H9 (cell line): ENCODE data around the gene ARPP21. TPM values are rescaled to one million over a fixed set of nuclear protein-coding genes. Genes with fewer than 3 reads are reported as not detected.

Source experiments
- DNase-seq: peaks from one replicate; pipeline ENCODE4 v3.0.0-alpha.2; 2017
- H2AFZ ChIP-seq: one replicate; pipeline ENCODE4 v1.6.1; 2013; ENCODE audit warnings: mild to moderate bottlenecking, low read length, control low read depth, moderate library complexity
- H2AK5ac ChIP-seq: 2 replicates; pipeline ENCODE4 v1.6.1; 2013; ENCODE audit warnings: low read length, control low read depth, mixed read lengths; ENCODE audit not compliant: insufficient read length
- H2BK120ac ChIP-seq: one replicate; pipeline ENCODE4 v1.6.1; 2013; ENCODE audit warnings: low read depth, mild to moderate bottlenecking, low read length, control low read depth, inconsistent platforms; ENCODE audit not compliant: poor library complexity, severe bottlenecking
- H2BK12ac ChIP-seq: 2 replicates; pipeline ENCODE4 v1.6.1; 2013; ENCODE audit warnings: low read length, control low read depth, mixed read lengths, low read depth; ENCODE audit not compliant: insufficient read length
- H2BK15ac ChIP-seq: 2 replicates; pipeline ENCODE4 v1.6.1; 2013; ENCODE audit warnings: low read depth, low read length, control low read depth
- H2BK20ac ChIP-seq: one replicate; pipeline ENCODE4 v1.6.1; 2013; ENCODE audit warnings: low read depth, mild to moderate bottlenecking, low read length, control low read depth, inconsistent platforms; ENCODE audit not compliant: poor library complexity, severe bottlenecking
- H2BK5ac ChIP-seq: 2 replicates; pipeline ENCODE4 v1.6.1; 2013; ENCODE audit warnings: low read length, control low read depth, mixed read lengths; ENCODE audit not compliant: insufficient read length
- H3K14ac ChIP-seq: 2 replicates; pipeline ENCODE4 v1.6.1; 2013; ENCODE audit warnings: low read length, control low read depth; ENCODE audit not compliant: insufficient read depth
- H3K18ac ChIP-seq: 2 replicates; pipeline ENCODE4 v1.6.1; 2013; ENCODE audit warnings: low read depth, mild to moderate bottlenecking, mixed read lengths, low read length, control low read depth; ENCODE audit not compliant: insufficient read length
- H3K23ac ChIP-seq: 2 replicates; pipeline ENCODE4 v1.6.1; 2013; ENCODE audit warnings: low read length, control low read depth, mixed read lengths, low read depth; ENCODE audit not compliant: insufficient read length
- H3K23me2 ChIP-seq: 2 replicates; pipeline ENCODE4 v1.6.1; 2013; ENCODE audit warnings: low read depth, mild to moderate bottlenecking, mixed read lengths, low read length, control low read depth; ENCODE audit not compliant: insufficient read length, poor library complexity, severe bottlenecking
- H3K27ac ChIP-seq: 2 replicates; pipeline ENCODE4 v1.5.1; 2013; ENCODE audit warnings: low read length, control low read depth, mixed read lengths, low read depth; ENCODE audit not compliant: insufficient read length
- H3K27me3 ChIP-seq: 2 replicates; pipeline ENCODE4 v1.6.1; 2013; ENCODE audit warnings: low read length, control low read depth, inconsistent platforms; ENCODE audit not compliant: insufficient read depth
- H3K4ac ChIP-seq: 2 replicates; pipeline ENCODE4 v1.6.1; 2013; ENCODE audit warnings: low read depth, mild to moderate bottlenecking, control low read depth, inconsistent platforms, low read length, moderate library complexity
- H3K4me1 ChIP-seq: 2 replicates; pipeline ENCODE4 v1.6.1; 2013; ENCODE audit warnings: low read length, control low read depth, inconsistent platforms; ENCODE audit not compliant: insufficient read depth
- H3K4me2 ChIP-seq: 2 replicates; pipeline ENCODE4 v1.6.1; 2013; ENCODE audit warnings: low read length, control low read depth, mixed read lengths; ENCODE audit not compliant: insufficient read length, insufficient read depth
- H3K56ac ChIP-seq: 2 replicates; pipeline ENCODE4 v1.6.1; 2013; ENCODE audit warnings: low read depth, mild to moderate bottlenecking, mixed read lengths, low read length, control low read depth; ENCODE audit not compliant: insufficient read length
- H3K79me1 ChIP-seq: 2 replicates; pipeline ENCODE4 v1.6.1; 2013; ENCODE audit warnings: low read depth, mild to moderate bottlenecking, moderate library complexity, low read length, control low read depth, inconsistent platforms; ENCODE audit not compliant: insufficient read depth, poor library complexity, severe bottlenecking
- H3K79me2 ChIP-seq: 2 replicates; pipeline ENCODE4 v1.6.1; 2013; ENCODE audit warnings: low read length, control low read depth, inconsistent platforms; ENCODE audit not compliant: insufficient read depth
- H3K9ac ChIP-seq: 2 replicates; pipeline ENCODE4 v1.6.1; 2013; ENCODE audit warnings: low read length, control low read depth, mixed read lengths; ENCODE audit not compliant: insufficient read length; ENCODE audit errors: extremely low read depth
- H3K9me3 ChIP-seq: one replicate; pipeline ENCODE4 v1.6.1; 2013; ENCODE audit warnings: low read depth, low read length, inconsistent platforms; ENCODE audit not compliant: control insufficient read depth
- H3T11ph ChIP-seq: one replicate; pipeline ENCODE4 v1.6.1; 2013; ENCODE audit warnings: mild to moderate bottlenecking, low read length, control low read depth, inconsistent platforms
- H4K20me1 ChIP-seq: one replicate; pipeline ENCODE4 v1.6.1; 2013; ENCODE audit not compliant: control insufficient read depth, insufficient read length, insufficient read depth
- H4K5ac ChIP-seq: 2 replicates; pipeline ENCODE4 v1.6.1; 2013; ENCODE audit warnings: low read depth, mild to moderate bottlenecking, mixed read lengths, low read length, control low read depth; ENCODE audit not compliant: insufficient read length
- H4K8ac ChIP-seq: replicated peaks from 2 replicates; pipeline ENCODE4 v1.6.1; 2013; ENCODE audit warnings: low read length, control low read depth, mixed read lengths, low read depth; ENCODE audit not compliant: insufficient read length
- H4K91ac ChIP-seq: 2 replicates; pipeline ENCODE4 v1.6.1; 2013; ENCODE audit warnings: low read depth, mild to moderate bottlenecking, moderate library complexity, mixed read lengths, low read length, control low read depth; ENCODE audit not compliant: insufficient read length
- H3K27ac Mint-ChIP-seq, 3 experiments: 2 replicates in 2 of 3; 3 replicates in 1 of 3; pipeline ENCODE4 v1.8.0; 2020 to 2021; ENCODE audit warnings: mixed read lengths in 3 of 3, mild to moderate bottlenecking in 1 of 3, moderate library complexity in 1 of 3
- H3K27me3 Mint-ChIP-seq: 2 replicates; pipeline ENCODE4 v1.8.0; 2021; ENCODE audit warnings: low read depth, mild to moderate bottlenecking, moderate library complexity, mixed read lengths
- H3K36me3 Mint-ChIP-seq, 3 experiments: 2 replicates in 2 of 3; 3 replicates in 1 of 3; pipeline ENCODE4 v1.8.0; 2020 to 2021; ENCODE audit warnings: low read depth in 3 of 3, mixed read lengths in 3 of 3; ENCODE audit not compliant: insufficient read depth in 1 of 3
- H3K4me1 Mint-ChIP-seq, 2 experiments: 2 replicates each; pipeline ENCODE4 v1.8.0; 2020; ENCODE audit warnings: mixed read lengths in 2 of 2
- H3K4me3 Mint-ChIP-seq, 2 experiments: 2 replicates in 1 of 2; 3 replicates in 1 of 2; pipeline ENCODE4 v1.8.0; 2020 to 2021; ENCODE audit warnings: mild to moderate bottlenecking in 2 of 2, mixed read lengths in 2 of 2, moderate library complexity in 1 of 2
- H3K9me3 Mint-ChIP-seq, 2 experiments: 2 replicates in 1 of 2; 3 replicates in 1 of 2; pipeline ENCODE4 v1.8.0; 2020; ENCODE audit warnings: mild to moderate bottlenecking in 2 of 2, mixed read lengths in 2 of 2, moderate library complexity in 1 of 2
- WGBS: extraction: QIAGEN DNeasy Blood & Tissue Kit; methylation state at CpG from one replicate; pipeline ENCODE4 v1.1.7; 2013; ENCODE audit warnings: missing lambda C conversion rate, low lambda C conversion rate, mixed read lengths; ENCODE audit not compliant: insufficient read length; ENCODE audit errors: extremely low coverage; 5-methylcytosine and 5-hydroxymethylcytosine counted together
- total RNA-seq: library from RNA; stranded (reverse); gene quantifications from 2 replicates; pipeline ENCODE4 v1.2.1, GENCODE V29; 2021
- TF ChIP-seq, protein P1 (sequence below): fragments of 200-600 bp; sonication (generic); conservative IDR thresholded peaks from 3 replicates; pipeline ENCODE4 v1.8.0; 2021; ENCODE audit warnings: antibody characterized with exemption, mild to moderate bottlenecking

Gene ARPP21
- total RNA-seq, 1 experiment from 2014 or later = not detected

DNA sequence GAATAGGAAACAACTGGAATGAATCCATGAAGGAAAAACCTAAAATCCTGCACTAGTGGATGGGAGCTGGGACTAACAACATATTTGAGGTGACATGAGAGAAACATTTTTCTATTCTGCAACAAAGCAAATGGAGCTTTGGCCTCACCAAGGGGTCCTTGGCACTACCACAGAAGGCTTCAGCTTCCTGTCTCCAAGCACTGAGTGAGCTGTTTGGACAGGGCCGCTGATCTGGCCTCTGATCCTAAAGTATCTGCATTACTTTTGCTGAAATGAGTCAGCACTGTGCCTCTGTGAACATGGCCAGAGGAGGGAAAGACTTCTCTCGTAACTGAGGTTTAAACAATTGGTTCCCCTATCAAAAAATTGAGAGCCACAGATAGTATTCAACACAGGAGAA, 9.0 kb downstream of the ARPP21 start:
- no peak overlapping the region for H3K27ac Mint-ChIP-seq
- no peaks in the 10 kb centered on the region for H3K9me3 Mint-ChIP-seq
- Histone ChIP-seq H3K4ac (no peak overlapping the region), H3K79me2 (no peaks in the 10 kb centered on the region), H2AFZ (no peak overlapping the region), H3K4me2 (no peak overlapping the region), H3K14ac (no peak overlapping the region), H4K91ac (no peak overlapping the region), H3K23ac (no peak overlapping the region), H2BK12ac (no peak overlapping the region), H3K27ac (no peak overlapping the region), H4K5ac (no peak overlapping the region), H2BK5ac (no peak overlapping the region), H2BK120ac (no peak overlapping the region), H3K56ac (no peak overlapping the region), H3K9ac (no peak overlapping the region), H2BK20ac (no peak overlapping the region), H3K4me1 (no peaks in the 10 kb centered on the region; the same call in 1 of the 2 replicates), H3K23me2 (no peaks in the 10 kb centered on the region), H3K79me1 (no peaks in the 10 kb centered on the region), H4K8ac (no peak overlapping the region), H2AK5ac (no peak overlapping the region), H4K20me1 (no peaks in the 10 kb centered on the region), H3K9me3 (no peaks in the 10 kb centered on the region), H2BK15ac (no peak overlapping the region), H3K18ac (no peak overlapping the region), H3K27me3 (no peaks in the 10 kb centered on the region), H3T11ph (no peak overlapping the region)
- WGBS = no CpG with 5 or more reads among the region's 2 CpGs
- H3K4me1 Mint-ChIP-seq = no peaks in the 10 kb centered on the region
- DNase-seq = no peak
- peaks cover 12% of the 10 kb centered on the region for H3K27me3 Mint-ChIP-seq
- H3K4me3 Mint-ChIP-seq = no peak overlapping the region
- no peaks in the 10 kb centered on the region for H3K36me3 Mint-ChIP-seq
- TF ChIP-seq, protein P1, sequence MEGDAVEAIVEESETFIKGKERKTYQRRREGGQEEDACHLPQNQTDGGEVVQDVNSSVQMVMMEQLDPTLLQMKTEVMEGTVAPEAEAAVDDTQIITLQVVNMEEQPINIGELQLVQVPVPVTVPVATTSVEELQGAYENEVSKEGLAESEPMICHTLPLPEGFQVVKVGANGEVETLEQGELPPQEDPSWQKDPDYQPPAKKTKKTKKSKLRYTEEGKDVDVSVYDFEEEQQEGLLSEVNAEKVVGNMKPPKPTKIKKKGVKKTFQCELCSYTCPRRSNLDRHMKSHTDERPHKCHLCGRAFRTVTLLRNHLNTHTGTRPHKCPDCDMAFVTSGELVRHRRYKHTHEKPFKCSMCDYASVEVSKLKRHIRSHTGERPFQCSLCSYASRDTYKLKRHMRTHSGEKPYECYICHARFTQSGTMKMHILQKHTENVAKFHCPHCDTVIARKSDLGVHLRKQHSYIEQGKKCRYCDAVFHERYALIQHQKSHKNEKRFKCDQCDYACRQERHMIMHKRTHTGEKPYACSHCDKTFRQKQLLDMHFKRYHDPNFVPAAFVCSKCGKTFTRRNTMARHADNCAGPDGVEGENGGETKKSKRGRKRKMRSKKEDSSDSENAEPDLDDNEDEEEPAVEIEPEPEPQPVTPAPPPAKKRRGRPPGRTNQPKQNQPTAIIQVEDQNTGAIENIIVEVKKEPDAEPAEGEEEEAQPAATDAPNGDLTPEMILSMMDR = no peak
